Activated naive CD8-positive, alpha-beta T cell treated with anti-CD3 and anti-CD28 coated beads, Interleukin-2, amount 50 U/mL, for 24 hours (primary cell): ENCODE data around the gene DUSP16.

ENCODE experiments used
- ATAC-seq: fragments of 150-1000 bp; cut with Tn5 transposase; one replicate; pipeline ENCODE4 v1.10.0; 2021
- DNase-seq: peaks from one replicate; pipeline ENCODE4 v3.0.0; 2021
- H3K27ac Mint-ChIP-seq: one replicate; pipeline ENCODE4 v1.8.0; 2021; ENCODE audit warnings: mild to moderate bottlenecking, mixed read lengths
- H3K27me3 Mint-ChIP-seq: one replicate; pipeline ENCODE4 v1.8.0; 2021; ENCODE audit warnings: mixed read lengths
- H3K36me3 Mint-ChIP-seq: one replicate; pipeline ENCODE4 v1.8.0; 2021; ENCODE audit warnings: low read depth, mixed read lengths
- H3K4me1 Mint-ChIP-seq: one replicate; pipeline ENCODE4 v1.8.0; 2021; ENCODE audit warnings: mixed read lengths
- H3K4me3 Mint-ChIP-seq: one replicate; pipeline ENCODE4 v1.8.0; 2021; ENCODE audit warnings: mild to moderate bottlenecking, moderate library complexity, mixed read lengths
- H3K9me3 Mint-ChIP-seq: one replicate; pipeline ENCODE4 v1.8.0; 2021; ENCODE audit warnings: mixed read lengths

Gene DUSP16

GRCh38 chr12:12543959-12544358 is 18.7 kb downstream of the DUSP16 start:
- no peak for DNase-seq
- peaks cover 12% of the 10 kb centered on the region for H3K36me3 Mint-ChIP-seq
- H3K27me3 Mint-ChIP-seq = no peaks in the 10 kb centered on the region
- ATAC-seq = peak; percentile 41
- H3K27ac Mint-ChIP-seq = no peak overlapping the region
- H3K9me3 Mint-ChIP-seq = no peaks in the 10 kb centered on the region
- H3K4me1 Mint-ChIP-seq = peaks cover 33% of the 10 kb centered on the region
- no peak overlapping the region for H3K4me3 Mint-ChIP-seq

- ATAC-seq (no peak), DNase-seq (no peak)
- Mint-ChIP-seq H3K27ac (no peak overlapping the region), H3K9me3 (no peaks in the 10 kb centered on the region), H3K27me3 (no peaks in the 10 kb centered on the region), H3K36me3 (peaks cover 14% of the 10 kb centered on the region), H3K4me1 (peaks cover 25% of the 10 kb centered on the region), H3K4me3 (no peak overlapping the region)
These were observed 19.7 kb downstream of the DUSP16 start for GRCh38 chr12:12542964-12543363.

GRCh38 chr12:12542286-12542685 is 20.4 kb downstream of the DUSP16 start:
- Mint-ChIP-seq H3K27ac (no peak overlapping the region), H3K4me3 (no peak overlapping the region), H3K4me1 (peaks cover 22% of the 10 kb centered on the region), H3K27me3 (no peaks in the 10 kb centered on the region), H3K9me3 (no peaks in the 10 kb centered on the region), H3K36me3 (peaks cover 12% of the 10 kb centered on the region)
- no peak for DNase-seq
- ATAC-seq = no peak

- no peak overlapping the region for H3K27ac Mint-ChIP-seq
- DNase-seq = no peak
- ATAC-seq = no peak
- H3K4me1 Mint-ChIP-seq = peaks cover 22% of the 10 kb centered on the region
- no peak overlapping the region for H3K4me3 Mint-ChIP-seq
- H3K27me3 Mint-ChIP-seq = no peaks in the 10 kb centered on the region
- peaks cover 12% of the 10 kb centered on the region for H3K36me3 Mint-ChIP-seq
- H3K9me3 Mint-ChIP-seq = no peaks in the 10 kb centered on the region
These were observed 20.9 kb downstream of the DUSP16 start for GRCh38 chr12:12541782-12542181.

- H3K9me3 Mint-ChIP-seq = no peaks in the 10 kb centered on the region
- no peak for ATAC-seq
- H3K4me3 Mint-ChIP-seq = no peak overlapping the region
- no peak for DNase-seq
- H3K27me3 Mint-ChIP-seq = no peaks in the 10 kb centered on the region
- peaks cover 22% of the 10 kb centered on the region for H3K4me1 Mint-ChIP-seq
- no peak overlapping the region for H3K27ac Mint-ChIP-seq
- H3K36me3 Mint-ChIP-seq = peaks cover 12% of the 10 kb centered on the region
These were observed 22.2 kb downstream of the DUSP16 start for GRCh38 chr12:12540261-12541013.

GRCh38 chr12:12539028-12539810 is 23.4 kb downstream of the DUSP16 start:
- DNase-seq (no peak), ATAC-seq (no peak)
- H3K4me3 Mint-ChIP-seq = no peak overlapping the region
- H3K4me1 Mint-ChIP-seq = peaks cover 31% of the 10 kb centered on the region
- no peak overlapping the region for H3K27ac Mint-ChIP-seq
- H3K9me3 Mint-ChIP-seq = no peaks in the 10 kb centered on the region
- H3K27me3 Mint-ChIP-seq = no peaks in the 10 kb centered on the region
- H3K36me3 Mint-ChIP-seq = peaks cover 12% of the 10 kb centered on the region

- Mint-ChIP-seq H3K4me1 (peaks cover 33% of the 10 kb centered on the region), H3K9me3 (no peaks in the 10 kb centered on the region), H3K4me3 (no peak overlapping the region), H3K27ac (no peak overlapping the region), H3K27me3 (no peaks in the 10 kb centered on the region), H3K36me3 (peaks cover 12% of the 10 kb centered on the region)
- ATAC-seq (no peak), DNase-seq (no peak)
These were observed 24.1 kb downstream of the DUSP16 start for GRCh38 chr12:12538535-12538934.

GRCh38 chr12:12537421-12537820 is 25.2 kb downstream of the DUSP16 start:
- Mint-ChIP-seq H3K4me1 (peaks cover 36% of the 10 kb centered on the region), H3K27me3 (no peaks in the 10 kb centered on the region), H3K36me3 (peaks cover 12% of the 10 kb centered on the region), H3K4me3 (no peak overlapping the region), H3K27ac (no peak overlapping the region), H3K9me3 (no peaks in the 10 kb centered on the region)
- no peak for ATAC-seq
- no peak for DNase-seq

- ATAC-seq = no peak
- Mint-ChIP-seq H3K36me3 (peaks cover 6% of the 10 kb centered on the region), H3K27ac (peak overlapping the region; percentile 82), H3K9me3 (no peaks in the 10 kb centered on the region), H3K27me3 (no peaks in the 10 kb centered on the region), H3K4me3 (no peak overlapping the region), H3K4me1 (peaks cover 32% of the 10 kb centered on the region)
- DNase-seq = no peak
These were observed 27.7 kb downstream of the DUSP16 start for GRCh38 chr12:12534975-12535374.

- no peak overlapping the region for H3K4me3 Mint-ChIP-seq
- H3K9me3 Mint-ChIP-seq = peaks cover 5% of the 10 kb centered on the region
- H3K27ac Mint-ChIP-seq = peak overlapping the region; percentile 82
- H3K27me3 Mint-ChIP-seq = no peaks in the 10 kb centered on the region
- peaks cover 12% of the 10 kb centered on the region for H3K36me3 Mint-ChIP-seq
- no peak for DNase-seq
- peak; percentile 78 for ATAC-seq
- peaks cover 39% of the 10 kb centered on the region for H3K4me1 Mint-ChIP-seq
These were observed 28.3 kb downstream of the DUSP16 start for GRCh38 chr12:12534166-12534866.

- H3K4me3 Mint-ChIP-seq = no peak overlapping the region
- peaks cover 5% of the 10 kb centered on the region for H3K9me3 Mint-ChIP-seq
- peaks cover 13% of the 10 kb centered on the region for H3K36me3 Mint-ChIP-seq
- ATAC-seq = no peak
- peaks cover 48% of the 10 kb centered on the region for H3K4me1 Mint-ChIP-seq
- DNase-seq = no peak
- H3K27me3 Mint-ChIP-seq = no peaks in the 10 kb centered on the region
- H3K27ac Mint-ChIP-seq = peak overlapping the region; percentile 82
These were observed 29.3 kb downstream of the DUSP16 start for GRCh38 chr12:12533238-12533829.

GRCh38 chr12:12531194-12531593 is 31.5 kb downstream of the DUSP16 start:
- DNase-seq (no peak), ATAC-seq (no peak)
- Mint-ChIP-seq H3K36me3 (peaks cover 13% of the 10 kb centered on the region), H3K4me1 (peaks cover 69% of the 10 kb centered on the region), H3K27me3 (no peaks in the 10 kb centered on the region), H3K4me3 (no peak overlapping the region), H3K27ac (no peak overlapping the region), H3K9me3 (peaks cover 5% of the 10 kb centered on the region)

GRCh38 chr12:12529783-12530421 is 32.8 kb downstream of the DUSP16 start:
- H3K27me3 Mint-ChIP-seq = no peaks in the 10 kb centered on the region

More at GRCh38 chr12:12529783-12530421, 32.8 kb downstream of the DUSP16 start:
- H3K36me3 Mint-ChIP-seq = peaks cover 13% of the 10 kb centered on the region
- peaks cover 64% of the 10 kb centered on the region for H3K4me1 Mint-ChIP-seq
- ATAC-seq = peak; percentile 44
- no peak for DNase-seq
- H3K4me3 Mint-ChIP-seq = no peak overlapping the region
- H3K9me3 Mint-ChIP-seq = peaks cover 5% of the 10 kb centered on the region
- H3K27ac Mint-ChIP-seq = peak overlapping the region; percentile 55
